KOPT-K1 (cell line): ENCODE results near the gene LRRC31.

Source experiments
- H3K27ac ChIP-seq: fragments of 200-600 bp; sonication (generic); 2 replicates; pipeline ENCODE4 v1.5.1; 2016; ENCODE audit warnings: antibody characterized with exemption, mild to moderate bottlenecking, low read depth, low read length; ENCODE audit not compliant: poor library complexity, severe bottlenecking
- H3K36me3 ChIP-seq: fragments of 200-600 bp; sonication (generic); 2 replicates; pipeline ENCODE4 v1.5.1; 2017; ENCODE audit warnings: antibody characterized with exemption, mild to moderate bottlenecking, low read length, moderate library complexity; ENCODE audit not compliant: insufficient read depth
- H3K9me3 ChIP-seq: fragments of 200-600 bp; sonication (generic); 2 replicates; pipeline ENCODE4 v1.5.1; 2017; ENCODE audit warnings: antibody characterized with exemption, low read length, mild to moderate bottlenecking; ENCODE audit not compliant: insufficient read depth, poor library complexity, severe bottlenecking

The LRRC31 gene

DNA sequence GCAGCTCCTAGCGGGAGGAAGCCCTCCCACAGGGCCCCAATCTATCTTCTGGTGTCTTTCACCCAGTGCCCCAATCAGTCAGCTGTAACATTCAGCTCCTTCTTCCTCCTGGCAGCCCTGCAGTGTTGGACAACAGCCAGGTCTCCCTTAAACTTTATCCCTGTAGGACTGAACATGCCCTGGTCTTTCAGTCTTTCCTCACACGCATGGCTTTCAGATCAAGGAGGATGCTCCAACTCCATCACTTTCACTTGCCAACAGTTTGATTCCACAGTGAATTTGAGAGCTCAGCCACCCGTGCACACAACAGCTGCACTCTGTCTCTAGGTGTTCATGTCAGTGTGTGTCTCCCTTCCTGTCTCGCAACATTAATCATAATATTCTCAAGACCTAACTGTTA is 28.6 kb downstream of the LRRC31 start:
- Histone ChIP-seq H3K36me3 (no peaks in the 10 kb centered on the region), H3K9me3 (no peaks in the 10 kb centered on the region), H3K27ac (no peak overlapping the region)

GRCh38 chr3:169838511-169839030 is 31.2 kb downstream of the LRRC31 start:
- Histone ChIP-seq H3K27ac (no peak overlapping the region), H3K36me3 (no peaks in the 10 kb centered on the region), H3K9me3 (no peaks in the 10 kb centered on the region)

DNA sequence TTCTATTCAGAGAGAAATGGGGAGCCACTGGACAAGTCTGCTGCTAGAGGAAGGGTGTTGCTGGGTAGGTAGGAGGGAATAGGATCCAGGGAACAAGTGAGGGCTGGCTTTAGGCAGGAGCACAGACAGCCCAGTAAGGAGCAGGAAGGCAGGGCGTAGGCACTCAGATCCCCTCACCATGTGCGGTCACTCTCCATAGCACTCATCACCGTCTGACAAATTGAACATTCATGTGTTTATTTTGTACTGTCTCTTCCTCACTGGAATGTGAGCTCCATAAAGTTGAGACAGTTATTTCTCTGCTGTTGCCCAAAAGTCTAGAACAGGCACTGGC is 32.8 kb downstream of the LRRC31 start:
- Histone ChIP-seq H3K36me3 (no peaks in the 10 kb centered on the region), H3K27ac (no peak overlapping the region), H3K9me3 (no peaks in the 10 kb centered on the region)

GRCh38 chr3:169836078-169836941 is 33.4 kb downstream of the LRRC31 start:
- H3K36me3 ChIP-seq = no peaks in the 10 kb centered on the region
- no peak overlapping the region for H3K27ac ChIP-seq
- no peaks in the 10 kb centered on the region for H3K9me3 ChIP-seq

DNA sequence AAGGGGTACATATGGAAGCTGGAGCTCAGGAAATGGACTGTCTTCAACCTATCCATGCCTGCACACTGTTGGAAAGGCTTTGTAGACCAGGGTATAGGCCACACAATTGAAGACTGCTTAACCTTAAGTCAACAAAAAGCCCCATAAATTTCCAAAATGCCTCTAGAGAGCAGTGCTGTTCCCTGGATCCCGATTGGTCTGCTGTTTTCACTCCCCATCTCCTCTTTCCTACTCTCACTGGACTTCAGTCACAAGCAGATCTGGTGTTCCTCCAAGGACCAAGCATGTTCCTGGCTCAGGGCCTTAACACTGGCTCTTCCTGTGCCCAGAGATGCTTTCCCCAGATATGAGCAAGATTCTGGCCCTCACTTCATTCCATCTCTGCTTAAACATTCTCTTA is 34.2 kb downstream of the LRRC31 start:
- H3K36me3 ChIP-seq = no peaks in the 10 kb centered on the region
- no peak overlapping the region for H3K27ac ChIP-seq
- H3K9me3 ChIP-seq = no peaks in the 10 kb centered on the region

DNA sequence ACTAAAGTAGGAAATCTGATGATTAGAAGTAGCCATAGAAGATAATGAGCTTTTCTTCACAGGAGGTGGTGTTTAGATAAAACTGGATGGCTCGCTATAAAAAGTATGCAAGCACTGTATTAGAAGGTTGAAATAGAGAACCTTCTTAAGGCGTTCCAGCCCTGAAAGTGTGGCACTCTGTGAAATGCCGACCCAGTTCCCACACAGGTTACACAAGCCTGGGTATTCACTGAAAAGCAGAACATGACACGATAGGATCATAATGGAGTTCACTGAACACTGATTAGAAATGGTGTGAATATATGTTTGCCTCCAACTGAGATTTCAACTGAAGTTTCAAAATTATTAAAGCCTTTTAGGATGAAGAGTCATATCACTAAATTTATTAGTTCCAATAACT is 42.0 kb downstream of the LRRC31 start:
- H3K36me3 ChIP-seq = no peaks in the 10 kb centered on the region

GRCh38 chr3:169825316-169825715 is 44.4 kb downstream of the LRRC31 start:
- Histone ChIP-seq H3K9me3 (no peaks in the 10 kb centered on the region), H3K27ac (no peak overlapping the region), H3K36me3 (no peaks in the 10 kb centered on the region)

More for the DNA sequence above, 42.0 kb downstream of the LRRC31 start:
- Histone ChIP-seq H3K9me3 (no peaks in the 10 kb centered on the region), H3K27ac (no peak overlapping the region)

GRCh38 chr3:169822983-169823382 is 46.8 kb downstream of the LRRC31 start:
- Histone ChIP-seq H3K36me3 (no peaks in the 10 kb centered on the region), H3K27ac (no peak overlapping the region), H3K9me3 (no peaks in the 10 kb centered on the region)

DNA sequence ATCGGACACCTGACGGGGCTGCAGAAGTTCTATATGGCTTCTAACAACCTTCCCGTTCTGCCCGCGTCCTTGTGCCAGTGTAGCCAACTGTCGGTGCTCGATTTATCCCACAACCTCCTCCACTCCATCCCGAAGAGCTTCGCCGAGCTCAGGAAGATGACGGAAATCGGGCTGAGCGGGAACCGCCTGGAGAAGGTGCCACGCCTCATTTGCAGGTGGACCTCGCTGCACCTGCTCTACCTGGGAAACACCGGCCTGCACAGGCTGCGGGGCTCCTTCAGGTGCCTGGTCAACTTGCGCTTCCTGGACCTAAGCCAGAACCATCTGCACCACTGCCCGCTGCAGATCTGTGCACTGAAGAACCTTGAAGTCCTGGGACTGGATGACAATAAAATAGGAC is 47.2 kb downstream of the LRRC31 start:
- H3K36me3 ChIP-seq = no peaks in the 10 kb centered on the region
- no peak overlapping the region for H3K27ac ChIP-seq
- no peaks in the 10 kb centered on the region for H3K9me3 ChIP-seq

DNA sequence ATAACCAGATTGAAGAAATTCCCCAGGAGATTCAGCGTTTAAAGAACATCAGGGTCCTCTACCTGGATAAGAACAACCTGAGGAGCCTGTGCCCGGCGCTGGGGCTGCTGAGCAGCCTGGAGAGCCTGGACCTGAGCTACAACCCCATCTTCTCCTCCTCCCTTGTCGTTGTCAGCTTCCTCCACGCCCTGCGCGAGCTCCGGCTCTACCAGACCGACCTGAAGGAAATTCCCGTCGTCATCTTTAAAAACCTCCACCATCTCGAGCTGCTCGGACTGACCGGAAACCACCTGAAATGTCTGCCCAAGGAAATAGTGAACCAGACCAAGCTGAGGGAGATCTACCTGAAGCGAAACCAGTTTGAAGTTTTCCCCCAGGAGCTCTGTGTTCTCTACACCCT is 47.6 kb downstream of the LRRC31 start:
- Histone ChIP-seq H3K27ac (no peak overlapping the region), H3K36me3 (no peaks in the 10 kb centered on the region), H3K9me3 (no peaks in the 10 kb centered on the region)

DNA sequence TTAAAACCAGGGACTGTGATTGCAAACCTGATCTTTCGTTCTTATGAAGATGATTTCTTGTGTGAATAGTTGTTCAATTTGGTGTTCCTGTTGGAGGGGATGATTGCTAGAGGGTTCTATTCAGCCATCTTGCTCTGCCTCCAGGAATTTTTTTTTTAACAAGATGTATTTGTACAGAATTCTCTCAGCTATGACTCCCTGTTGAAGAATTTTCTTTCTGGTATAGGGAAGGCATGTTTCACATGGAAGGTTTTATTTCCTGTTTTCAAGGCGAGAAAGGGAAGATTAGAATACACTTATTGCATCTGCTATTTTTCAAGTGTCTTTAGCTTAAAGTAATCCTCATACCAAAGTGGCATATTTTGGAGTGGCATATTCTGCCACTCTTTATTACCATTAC is 51.4 kb downstream of the LRRC31 start:
- Histone ChIP-seq H3K9me3 (peaks cover 13% of the 10 kb centered on the region), H3K27ac (no peak overlapping the region), H3K36me3 (no peaks in the 10 kb centered on the region)

DNA sequence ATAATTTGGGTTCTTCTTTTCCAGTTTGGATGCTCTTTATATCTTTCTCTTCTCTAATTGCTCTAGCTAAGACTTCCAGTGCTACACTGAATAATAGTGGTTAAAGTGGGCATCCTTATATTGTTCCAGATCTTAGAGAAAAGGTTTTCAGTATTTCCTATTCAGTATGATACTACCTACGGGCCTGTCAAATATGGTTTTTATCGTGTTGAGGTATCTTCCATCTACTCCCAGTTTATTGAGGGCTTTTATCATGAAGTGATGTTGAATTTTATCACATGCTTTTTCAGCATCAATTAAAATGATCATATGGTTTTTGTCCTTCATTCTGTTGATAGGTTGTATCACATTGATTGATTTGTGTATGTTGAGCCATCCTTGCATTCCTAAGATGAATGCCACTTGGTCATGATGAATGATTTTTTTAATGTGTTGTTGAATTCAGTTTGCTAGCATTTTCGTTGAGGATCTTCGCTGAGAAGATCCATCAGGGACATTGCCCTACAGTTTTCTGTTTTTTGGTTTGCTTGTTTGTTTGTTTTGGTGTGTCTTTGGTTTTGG is 54.1 kb downstream of the LRRC31 start:
- H3K36me3 ChIP-seq = no peaks in the 10 kb centered on the region

DNA sequence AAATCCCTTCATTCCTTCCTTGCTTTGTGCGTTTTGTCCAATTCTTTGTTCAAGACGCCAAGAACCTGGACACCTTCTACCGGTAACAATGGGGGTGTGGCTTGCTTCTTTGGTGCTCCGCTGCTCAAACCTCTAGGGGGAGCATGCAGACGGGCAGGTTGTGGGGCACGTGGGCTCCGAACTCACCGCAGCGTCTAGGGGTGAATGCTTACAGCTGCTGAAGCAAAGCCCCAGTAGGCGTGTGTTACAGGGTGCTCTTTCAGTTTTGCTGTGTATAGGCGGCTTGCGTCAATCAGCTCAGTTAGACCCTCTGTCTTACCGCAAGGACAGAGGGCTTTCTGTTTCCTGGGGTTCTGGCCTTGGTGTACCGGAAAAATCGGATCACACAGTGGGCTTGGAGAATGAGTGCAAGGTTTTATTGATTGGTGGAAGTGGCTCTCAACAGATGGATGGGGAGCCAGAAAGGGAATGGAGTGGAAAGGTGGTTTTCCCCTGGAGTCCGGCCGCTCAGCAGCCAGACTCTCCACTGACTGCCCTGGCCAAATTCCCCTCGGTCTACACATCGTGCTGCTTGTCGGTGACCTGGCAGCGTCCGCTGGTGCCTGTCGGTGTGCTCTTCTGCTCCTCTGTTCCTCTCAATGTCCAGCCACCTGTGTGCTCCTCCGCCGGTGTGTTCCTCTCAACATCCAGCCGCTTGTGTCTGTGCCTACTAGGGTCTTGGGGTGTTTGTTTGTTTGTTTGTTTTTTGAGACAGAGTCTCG is 55.8 kb downstream of the LRRC31 start:
- peaks cover 13% of the 10 kb centered on the region for H3K9me3 ChIP-seq
- peak overlapping the region; percentile 76 for H3K27ac ChIP-seq
- H3K36me3 ChIP-seq = no peaks in the 10 kb centered on the region

More for the DNA sequence above, 54.1 kb downstream of the LRRC31 start:
- H3K27ac ChIP-seq = no peak overlapping the region
- peaks cover 13% of the 10 kb centered on the region for H3K9me3 ChIP-seq

DNA sequence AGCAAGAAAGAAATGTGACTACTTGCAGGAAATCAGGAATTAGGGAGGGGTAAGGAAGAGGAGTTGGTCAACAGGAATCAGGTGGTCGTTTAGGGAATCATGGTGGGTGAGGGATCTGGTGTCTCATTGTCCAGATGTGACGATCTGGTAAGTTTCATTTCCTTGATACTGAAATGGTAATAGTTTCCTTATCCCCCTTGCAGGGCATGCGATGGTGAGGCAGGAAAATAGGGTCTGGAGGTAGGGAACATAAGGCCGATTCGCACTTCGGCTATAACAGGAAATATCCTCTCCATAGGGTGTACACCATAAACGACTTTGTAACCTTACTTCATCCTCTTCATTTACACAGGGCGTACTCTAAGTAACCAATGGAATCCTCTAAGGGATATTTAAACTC is 56.5 kb downstream of the LRRC31 start:
- H3K27ac ChIP-seq = peak overlapping the region; percentile 76

More for the DNA sequence above, 56.5 kb downstream of the LRRC31 start:
- peaks cover 13% of the 10 kb centered on the region for H3K9me3 ChIP-seq
- peaks cover 2% of the 10 kb centered on the region; the same call in 1 of the 2 replicates for H3K36me3 ChIP-seq
